Cardiac muscle cell (in vitro differentiated cells and primary cell): ENCODE measurements around the gene CEP126. TPM values are rescaled to one million over a fixed set of nuclear protein-coding genes. Genes with fewer than 3 reads are reported as not detected.

Source experiments
- DNase-seq, 2 donors: peaks; one replicate each; pipeline versions ENCODE4 v3.0.0 to v3.0.0-alpha.2; 2010 to 2017; ENCODE audit warnings: low read depth in 1 of 2, low spot score in 1 of 2
- H3K27ac ChIP-seq: fragments of 200-600 bp; sonication (generic); 2 replicates; pipeline ENCODE4 v1.5.1; 2016
- H3K27me3 ChIP-seq: fragments of 200-600 bp; sonication (generic); 2 replicates; pipeline ENCODE4 v1.6.0; 2016; ENCODE audit warnings: control low read depth
- H3K36me3 ChIP-seq: fragments of 200-600 bp; sonication (generic); 2 replicates; pipeline ENCODE4 v1.5.1; 2016; ENCODE audit warnings: control low read depth
- H3K4me1 ChIP-seq: fragments of 200-600 bp; sonication (generic); 2 replicates; pipeline ENCODE4 v1.8.1; 2017; ENCODE audit warnings: low read depth, mild to moderate bottlenecking, mixed run types
- H3K4me3 ChIP-seq: fragments of 200-600 bp; sonication (generic); 2 replicates; pipeline ENCODE4 v1.5.1; 2016; ENCODE audit warnings: mild to moderate bottlenecking
- H3K9me3 ChIP-seq: fragments of 200-600 bp; sonication (generic); 2 replicates; pipeline ENCODE4 v1.5.1; 2017; ENCODE audit warnings: low read depth, mild to moderate bottlenecking, control low read depth
- polyA plus RNA-seq: library from polyadenylated mRNA; unstranded; fragments of >200 nt; fragmentation: Nextera tagmentation; extraction: Ambion mirVana; gene quantifications from 2 replicates; pipeline ENCODE4 v1.2.1, GENCODE V29; 2016
- total RNA-seq: library from RNA; depleted of rRNA; stranded (reverse); fragments of >200 nt; gene quantifications from 2 replicates; pipeline ENCODE4 v1.2.3, GENCODE V29; 2016
- TF ChIP-seq, protein P1 (sequence below): IDR thresholded peaks from 2 replicates; pipeline ENCODE4 v1.5.1; 2012; ENCODE audit warnings: low read depth, mild to moderate bottlenecking, low read length

CEP126 gene
- total and polyA plus RNA-seq, 2 experiments from 2014 or later: 1.2 to 1.5 TPM

DNA sequence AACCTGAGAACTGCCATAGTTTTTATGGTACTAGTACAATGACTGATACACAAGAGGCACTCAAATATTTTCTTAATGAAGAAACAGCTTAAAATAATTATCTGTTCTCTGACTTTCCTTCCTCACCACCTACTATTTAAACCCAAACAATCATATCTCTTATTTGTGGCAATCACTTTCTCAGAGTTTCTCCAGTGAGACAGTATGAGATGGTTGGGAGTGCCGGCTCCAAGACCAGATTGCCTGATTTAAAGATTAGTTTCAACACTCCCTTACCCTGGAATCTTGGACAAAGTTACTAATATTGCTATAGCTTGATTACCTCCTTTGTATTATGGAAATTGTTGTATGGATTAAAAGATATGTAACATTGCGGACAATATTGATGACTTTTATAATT lies 5.7 kb upstream of the CEP126 start:
- no peaks in the 10 kb centered on the region for H3K4me1 ChIP-seq
- no peak overlapping the region for H3K27ac ChIP-seq
- H3K9me3 ChIP-seq: no peaks in the 10 kb centered on the region
- DNase-seq: peak in 1 of 2 donors; percentile 7
- TF ChIP-seq, protein P1, sequence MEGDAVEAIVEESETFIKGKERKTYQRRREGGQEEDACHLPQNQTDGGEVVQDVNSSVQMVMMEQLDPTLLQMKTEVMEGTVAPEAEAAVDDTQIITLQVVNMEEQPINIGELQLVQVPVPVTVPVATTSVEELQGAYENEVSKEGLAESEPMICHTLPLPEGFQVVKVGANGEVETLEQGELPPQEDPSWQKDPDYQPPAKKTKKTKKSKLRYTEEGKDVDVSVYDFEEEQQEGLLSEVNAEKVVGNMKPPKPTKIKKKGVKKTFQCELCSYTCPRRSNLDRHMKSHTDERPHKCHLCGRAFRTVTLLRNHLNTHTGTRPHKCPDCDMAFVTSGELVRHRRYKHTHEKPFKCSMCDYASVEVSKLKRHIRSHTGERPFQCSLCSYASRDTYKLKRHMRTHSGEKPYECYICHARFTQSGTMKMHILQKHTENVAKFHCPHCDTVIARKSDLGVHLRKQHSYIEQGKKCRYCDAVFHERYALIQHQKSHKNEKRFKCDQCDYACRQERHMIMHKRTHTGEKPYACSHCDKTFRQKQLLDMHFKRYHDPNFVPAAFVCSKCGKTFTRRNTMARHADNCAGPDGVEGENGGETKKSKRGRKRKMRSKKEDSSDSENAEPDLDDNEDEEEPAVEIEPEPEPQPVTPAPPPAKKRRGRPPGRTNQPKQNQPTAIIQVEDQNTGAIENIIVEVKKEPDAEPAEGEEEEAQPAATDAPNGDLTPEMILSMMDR: no peak
- no peak overlapping the region for H3K4me3 ChIP-seq
- no peaks in the 10 kb centered on the region for H3K27me3 ChIP-seq
- no peaks in the 10 kb centered on the region for H3K36me3 ChIP-seq

DNA sequence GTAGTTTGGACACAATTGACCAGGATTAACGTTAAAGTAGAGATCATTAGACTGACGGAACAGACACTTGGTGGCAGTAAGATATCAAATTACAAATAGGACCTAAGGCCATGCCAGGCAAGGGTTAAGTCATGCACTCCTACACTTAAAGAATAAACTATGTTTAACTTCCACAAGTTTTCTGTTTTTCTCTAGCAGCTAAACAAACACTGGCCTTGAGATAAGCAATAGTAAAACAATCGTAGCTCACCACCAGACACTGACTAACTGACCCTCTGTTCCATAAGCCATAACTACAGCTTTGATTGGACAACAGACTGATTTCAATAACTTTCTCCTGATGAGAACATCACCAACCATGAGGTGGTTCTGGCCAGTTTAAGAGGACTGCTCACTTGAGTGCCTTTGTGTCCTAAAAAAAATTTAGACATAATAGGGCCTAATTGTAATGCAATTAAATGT lies 2.0 kb upstream of the CEP126 start:
- H3K27ac ChIP-seq: no peak overlapping the region
- no peak overlapping the region for H3K4me3 ChIP-seq
- no peaks in the 10 kb centered on the region for H3K27me3 ChIP-seq
- TF ChIP-seq, protein P1: no peak
- DNase-seq: peak in 1 of 2 donors; percentile 53
- no peaks in the 10 kb centered on the region for H3K9me3 ChIP-seq
- H3K36me3 ChIP-seq: no peaks in the 10 kb centered on the region
- peaks cover 3% of the 10 kb centered on the region for H3K4me1 ChIP-seq

DNA sequence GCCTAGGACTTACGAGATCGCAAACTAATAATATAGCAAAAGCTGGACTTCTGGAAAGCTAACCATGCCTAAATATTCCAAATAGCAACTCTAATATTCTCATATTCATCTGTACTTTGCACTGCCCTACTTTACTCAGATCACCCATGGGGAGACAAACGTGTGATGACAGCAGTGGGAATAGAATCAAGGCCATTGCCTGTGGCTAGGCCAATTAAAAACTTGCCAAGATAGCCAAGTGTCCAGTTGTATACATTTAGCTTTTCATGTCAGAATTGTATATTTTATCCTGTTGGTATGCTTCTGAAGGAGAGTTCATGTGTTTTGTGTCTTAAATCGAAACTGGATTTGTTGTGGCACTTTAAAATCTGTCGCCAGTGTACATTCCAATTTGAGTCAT lies 1.2 kb upstream of the CEP126 start:
- DNase-seq: no peak
- TF ChIP-seq, protein P1: no peak
- Histone ChIP-seq H3K36me3 (no peaks in the 10 kb centered on the region), H3K4me3 (no peak overlapping the region), H3K4me1 (peaks cover 3% of the 10 kb centered on the region), H3K27ac (no peak overlapping the region), H3K9me3 (no peaks in the 10 kb centered on the region), H3K27me3 (no peaks in the 10 kb centered on the region)

DNA sequence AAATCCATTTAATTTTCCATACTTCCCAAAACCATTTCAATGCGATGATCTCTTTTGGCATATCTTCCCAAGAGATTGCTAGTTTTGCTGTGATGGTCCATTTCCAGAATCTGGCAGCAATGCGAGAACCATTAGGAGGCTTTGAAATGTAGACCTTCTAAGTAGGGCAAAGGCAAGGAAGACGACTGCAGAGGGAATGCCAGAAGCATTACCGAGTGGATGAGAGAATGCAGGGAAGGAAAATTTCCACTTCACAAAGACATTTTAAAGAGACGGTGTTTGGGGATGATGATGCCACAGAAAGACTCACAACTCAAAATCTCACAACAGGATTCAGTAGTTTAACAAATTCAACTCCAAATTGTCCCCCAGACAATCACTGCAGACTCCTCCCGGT lies 471 bp upstream of the CEP126 start:
- Histone ChIP-seq H3K4me1 (peaks cover 3% of the 10 kb centered on the region), H3K27me3 (no peaks in the 10 kb centered on the region), H3K36me3 (no peaks in the 10 kb centered on the region), H3K27ac (no peak overlapping the region), H3K9me3 (no peaks in the 10 kb centered on the region), H3K4me3 (peak overlapping the region; percentile 54)
- TF ChIP-seq, protein P1: no peak
- peak; percentile 2 to 64 for DNase-seq

DNA sequence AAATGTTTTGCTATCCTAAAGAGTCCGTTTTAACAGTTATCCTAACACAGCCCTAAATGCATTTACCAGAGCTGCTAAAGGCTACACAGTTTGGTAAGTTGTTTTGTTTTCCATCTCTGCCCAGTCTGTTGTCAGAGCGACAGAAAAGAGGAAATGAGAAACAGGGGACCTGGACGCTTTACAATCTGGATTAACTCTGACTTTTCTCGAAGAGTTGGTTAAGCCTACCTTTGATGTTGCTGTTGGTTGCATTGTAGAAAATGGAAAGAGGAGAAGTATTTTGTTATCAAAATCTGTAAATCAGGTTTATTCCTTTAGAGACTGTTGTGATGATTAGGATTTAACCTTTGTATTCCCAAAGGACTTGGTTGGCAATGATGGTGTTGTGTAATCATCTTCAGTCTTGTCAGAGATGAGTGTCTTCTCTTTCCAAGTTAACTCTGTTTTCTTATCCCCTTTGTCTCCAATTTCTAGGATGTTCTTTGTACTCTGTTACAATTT lies 1.0 kb downstream of the CEP126 start:
- H3K36me3 ChIP-seq: no peaks in the 10 kb centered on the region
- H3K27me3 ChIP-seq: no peaks in the 10 kb centered on the region
- peaks cover 3% of the 10 kb centered on the region for H3K4me1 ChIP-seq
- H3K4me3 ChIP-seq: peak overlapping the region; percentile 54
- no peaks in the 10 kb centered on the region for H3K9me3 ChIP-seq
- TF ChIP-seq, protein P1: no peak
- peak overlapping the region; percentile 16 for H3K27ac ChIP-seq
- peak in 1 of 2 donors; percentile 70 for DNase-seq
